Naive B cell (primary cell): ENCODE measurements around the gene TARS2. TPM values are rescaled to one million over a fixed set of nuclear protein-coding genes. Genes with fewer than 3 reads are reported as not detected.

Experiments
- ATAC-seq, 2 donors: fragments of 150-1000 bp; cut with Tn5 transposase; 2 replicates each; pipeline ENCODE4 v1.10.0; 2021; ENCODE audit warnings: low read depth in 2 of 2, mild to moderate bottlenecking in 2 of 2, moderate library complexity in 2 of 2
- DNase-seq: peaks from one replicate; pipeline ENCODE4 v3.0.0; 2022
- H3K27ac Mint-ChIP-seq, 6 donors: one replicate each; pipeline ENCODE4 v1.8.0; 2020 to 2022; ENCODE audit warnings: mild to moderate bottlenecking in 6 of 6, mixed read lengths in 6 of 6, moderate library complexity in 5 of 6, inconsistent platforms in 2 of 6
- H3K27me3 Mint-ChIP-seq, 3 donors: one replicate each; pipeline ENCODE4 v1.8.0; 2021 to 2022; ENCODE audit warnings: mixed read lengths in 3 of 3, mild to moderate bottlenecking in 1 of 3
- H3K36me3 Mint-ChIP-seq, 2 donors: one replicate each; pipeline ENCODE4 v1.8.0; 2020 to 2022; ENCODE audit warnings: mixed read lengths in 2 of 2, inconsistent platforms in 1 of 2, mild to moderate bottlenecking in 1 of 2
- H3K4me1 Mint-ChIP-seq, 3 donors: one replicate each; pipeline ENCODE4 v1.8.0; 2020 to 2022; ENCODE audit warnings: mixed read lengths in 3 of 3, inconsistent platforms in 1 of 3, mild to moderate bottlenecking in 1 of 3, moderate library complexity in 1 of 3
- H3K4me3 Mint-ChIP-seq, 8 donors: one replicate each; pipeline ENCODE4 v1.8.0; 2020 to 2022; ENCODE audit warnings: mild to moderate bottlenecking in 8 of 8, mixed read lengths in 8 of 8, moderate library complexity in 8 of 8, inconsistent platforms in 2 of 8
- H3K9me3 Mint-ChIP-seq, 7 donors: one replicate each; pipeline ENCODE4 v1.8.0; 2020 to 2022; ENCODE audit warnings: mixed read lengths in 7 of 7, mild to moderate bottlenecking in 5 of 7, inconsistent platforms in 2 of 7, moderate library complexity in 1 of 7
- polyA plus RNA-seq, 6 donors: library from polyadenylated mRNA; unstranded; fragments of 300-500 nt; fragmentation: Illumina TruSeq; gene quantifications; one replicate each; pipeline ENCODE4 v1.2.3, GENCODE V29; 2021; ENCODE audit warnings: low read depth in 6 of 6

TARS2 gene
- polyA plus RNA-seq, 6 donors from 2014 or later: 31.7 to 49.6 (median 37.4) TPM

GRCh38 chr1:150534002-150534401 is 46.8 kb downstream of the TARS2 start:
- DNase-seq: no peak
- H3K4me3 Mint-ChIP-seq: no peak overlapping the region
- H3K27me3 Mint-ChIP-seq: no peaks in the 10 kb centered on the region
- peaks cover 4 to 7% (median 4%) of the 10 kb centered on the region in 3 donors for H3K4me1 Mint-ChIP-seq
- ATAC-seq: no peak
- H3K36me3 Mint-ChIP-seq: no peaks in the 10 kb centered on the region
- H3K27ac Mint-ChIP-seq: no peak overlapping the region
- H3K9me3 Mint-ChIP-seq: no peaks in the 10 kb centered on the region

GRCh38 chr1:150535511-150536287 is 48.5 kb downstream of the TARS2 start:
- ATAC-seq: no peak

GRCh38 chr1:150536836-150537731 is 49.9 kb downstream of the TARS2 start:
- H3K27ac Mint-ChIP-seq: no peak overlapping the region
- no peak overlapping the region for H3K4me3 Mint-ChIP-seq
- peaks cover 4 to 7% (median 4%) of the 10 kb centered on the region in 3 donors for H3K4me1 Mint-ChIP-seq
- H3K9me3 Mint-ChIP-seq: no peaks in the 10 kb centered on the region
- ATAC-seq: no peak
- H3K27me3 Mint-ChIP-seq: peaks cover 0 to 8% (median 0%) of the 10 kb centered on the region in 3 donors
- H3K36me3 Mint-ChIP-seq: no peaks in the 10 kb centered on the region
- no peak for DNase-seq

More at GRCh38 chr1:150535511-150536287, 48.5 kb downstream of the TARS2 start:
- H3K36me3 Mint-ChIP-seq: no peaks in the 10 kb centered on the region
- H3K4me1 Mint-ChIP-seq: peaks cover 4 to 7% (median 4%) of the 10 kb centered on the region in 3 donors
- peaks cover 0 to 8% (median 0%) of the 10 kb centered on the region in 3 donors for H3K27me3 Mint-ChIP-seq
- H3K9me3 Mint-ChIP-seq: no peaks in the 10 kb centered on the region
- no peak overlapping the region for H3K27ac Mint-ChIP-seq
- no peak for DNase-seq
- no peak overlapping the region for H3K4me3 Mint-ChIP-seq

DNA sequence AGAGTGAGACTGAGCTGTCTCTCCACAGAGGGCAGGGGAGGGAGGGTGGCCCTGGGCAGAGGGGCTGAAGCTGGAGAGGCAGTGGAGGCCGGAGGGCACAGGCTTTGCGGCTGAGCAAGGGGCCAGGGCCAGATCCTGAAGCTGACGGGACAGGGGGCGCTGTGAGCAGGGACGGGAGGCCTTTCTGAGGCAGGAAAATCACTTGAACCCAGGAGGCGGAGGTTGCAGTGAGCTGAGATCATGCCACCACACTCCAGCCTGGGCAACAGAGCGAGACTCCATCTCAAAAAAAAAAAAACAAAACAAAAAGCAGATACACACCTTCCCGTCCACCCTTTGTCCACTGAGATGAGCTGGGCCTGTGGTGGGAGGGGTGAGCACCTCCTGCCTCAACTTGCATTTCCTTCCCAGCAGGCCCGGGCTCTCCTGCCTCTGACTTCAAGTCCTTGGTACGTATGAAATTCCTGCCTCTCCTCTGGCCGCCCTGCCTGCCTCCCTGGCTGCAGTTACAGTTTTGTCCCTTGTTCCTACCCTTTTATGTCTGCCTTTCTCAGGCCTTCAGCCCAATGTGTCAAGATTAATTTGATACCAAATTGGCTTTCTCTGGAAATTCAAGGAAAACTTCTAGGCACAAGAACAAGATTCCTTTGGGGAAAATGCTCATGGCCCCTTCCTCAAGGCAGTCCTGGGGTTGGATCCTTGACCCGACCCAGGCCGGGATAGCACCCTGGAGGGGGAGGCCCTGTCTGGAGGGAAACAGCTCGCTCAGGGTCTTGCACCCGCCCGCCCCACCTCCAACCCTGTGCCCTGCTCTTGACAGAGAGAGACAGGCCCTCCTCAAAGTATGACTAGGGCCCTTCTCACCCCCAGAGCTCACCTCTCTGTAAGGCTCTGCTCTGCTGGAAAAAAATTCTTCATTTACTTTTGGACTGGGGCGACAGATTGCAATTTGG is 50.8 kb downstream of the TARS2 start:
- DNase-seq (no peak), ATAC-seq (no peak)
- peaks cover 0 to 8% (median 0%) of the 10 kb centered on the region in 3 donors for H3K27me3 Mint-ChIP-seq
- peak overlapping the region in 1 of 6 donors; percentile 44 for H3K27ac Mint-ChIP-seq
- no peak overlapping the region for H3K4me3 Mint-ChIP-seq
- no peaks in the 10 kb centered on the region for H3K36me3 Mint-ChIP-seq
- no peaks in the 10 kb centered on the region for H3K4me1 Mint-ChIP-seq
- H3K9me3 Mint-ChIP-seq: no peaks in the 10 kb centered on the region

DNA sequence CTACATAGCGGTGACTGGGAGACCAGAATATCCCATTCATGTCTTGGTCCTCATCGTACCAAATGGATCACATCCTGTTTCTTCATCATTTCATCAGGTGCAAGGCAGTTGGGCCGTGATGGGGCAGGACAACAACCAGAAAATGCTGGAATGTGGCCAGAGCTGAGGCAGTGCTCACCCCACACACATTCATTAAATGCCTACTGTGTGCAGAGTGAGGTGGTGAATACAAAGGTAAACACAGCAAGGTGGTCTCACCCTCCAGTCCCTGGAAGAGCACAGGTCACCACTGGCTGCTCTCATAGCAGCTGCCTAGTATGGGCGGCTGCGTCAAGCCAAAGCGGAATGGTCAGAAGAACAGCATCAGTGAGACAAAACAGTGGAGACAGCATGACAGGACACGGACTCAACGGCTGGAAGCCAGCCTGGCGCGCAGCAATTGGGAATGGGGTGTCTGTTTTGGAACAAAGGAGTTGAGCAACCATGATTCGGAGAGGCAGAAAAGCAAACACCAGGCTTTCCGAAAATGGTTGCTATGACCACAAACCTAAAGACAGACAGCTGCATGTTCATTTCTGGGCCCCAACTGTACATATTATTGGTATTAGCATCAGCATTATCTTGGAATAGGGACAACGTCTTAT is 56.4 kb downstream of the TARS2 start:
- Mint-ChIP-seq H3K27me3 (peaks cover 8 to 17% (median 8%) of the 10 kb centered on the region in 3 donors), H3K4me3 (no peak overlapping the region), H3K9me3 (no peaks in the 10 kb centered on the region), H3K36me3 (no peaks in the 10 kb centered on the region), H3K4me1 (peaks cover 0 to 5% (median 4%) of the 10 kb centered on the region in 3 donors), H3K27ac (no peak overlapping the region)
- ATAC-seq: no peak
- no peak for DNase-seq

- peaks cover 7 to 17% (median 9%) of the 10 kb centered on the region in 3 donors for H3K27me3 Mint-ChIP-seq
- H3K9me3 Mint-ChIP-seq: no peaks in the 10 kb centered on the region
- DNase-seq: no peak
- H3K27ac Mint-ChIP-seq: no peak overlapping the region
- no peak for ATAC-seq
- peaks cover 0 to 5% (median 4%) of the 10 kb centered on the region in 3 donors for H3K4me1 Mint-ChIP-seq
- H3K36me3 Mint-ChIP-seq: no peaks in the 10 kb centered on the region
- no peak overlapping the region for H3K4me3 Mint-ChIP-seq
These were observed 57.0 kb downstream of the TARS2 start for GRCh38 chr1:150544204-150544603.

DNA sequence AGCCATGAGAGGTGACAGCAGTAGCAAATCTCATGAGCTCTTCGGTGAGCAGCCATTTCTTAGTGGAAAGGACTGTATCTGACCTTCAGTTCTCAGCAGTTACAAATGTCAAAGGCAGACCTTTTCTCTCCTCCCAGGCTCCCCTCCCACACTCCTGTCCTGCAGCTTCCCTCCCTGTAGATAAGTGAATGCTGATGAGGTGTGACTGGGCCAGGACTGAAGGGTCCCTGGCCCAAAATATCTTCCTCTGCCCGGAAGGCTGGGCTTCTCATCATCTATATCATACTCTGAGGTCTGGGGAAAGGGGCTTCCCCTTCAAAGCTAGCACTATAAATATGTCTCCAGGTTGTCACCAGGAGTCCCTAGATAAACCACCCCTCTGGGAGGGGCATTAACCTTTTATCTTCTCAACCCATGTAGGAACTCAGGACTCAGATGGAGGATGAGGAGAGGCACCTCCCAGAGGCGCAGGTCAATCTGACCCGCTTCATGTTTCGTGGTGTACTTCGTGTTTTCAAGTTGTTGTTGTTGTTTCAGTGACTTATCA is 58.3 kb downstream of the TARS2 start:
- DNase-seq (no peak), ATAC-seq (no peak)
- Mint-ChIP-seq H3K27me3 (peaks cover 7 to 26% (median 9%) of the 10 kb centered on the region in 3 donors), H3K27ac (no peak overlapping the region), H3K4me3 (no peak overlapping the region), H3K9me3 (no peaks in the 10 kb centered on the region), H3K36me3 (no peaks in the 10 kb centered on the region), H3K4me1 (peaks cover 5 to 12% (median 11%) of the 10 kb centered on the region in 3 donors)

DNA sequence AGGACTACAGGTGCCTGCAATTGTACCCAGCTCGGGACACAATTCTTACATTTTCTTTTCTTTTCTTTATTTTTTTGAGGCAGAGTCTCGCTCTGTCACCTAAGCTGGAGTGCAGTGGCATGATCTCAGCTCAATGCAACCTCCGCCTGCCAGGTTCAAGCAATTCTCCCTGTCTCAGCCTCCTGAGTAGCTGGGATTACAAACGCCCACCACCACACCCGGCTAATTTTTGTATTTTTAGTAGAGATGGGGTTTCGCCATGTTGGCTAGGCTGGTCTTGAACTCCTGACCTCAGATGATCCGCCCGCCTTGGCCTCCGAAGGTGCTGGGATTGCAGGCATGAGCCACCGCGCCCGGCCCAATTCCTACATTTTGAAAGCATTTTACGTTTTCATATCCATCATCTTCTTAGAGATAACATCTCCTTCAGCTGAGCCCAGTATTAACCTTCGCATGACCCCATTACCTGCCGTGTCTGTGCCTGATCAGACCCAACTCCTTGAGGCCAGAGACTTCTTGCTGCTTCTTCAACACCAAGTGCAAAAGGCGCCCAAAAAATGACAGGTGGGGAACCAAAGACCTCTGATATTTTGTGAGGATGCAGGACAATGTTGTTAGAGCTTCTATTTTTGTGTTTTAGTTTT is 59.2 kb downstream of the TARS2 start:
- H3K9me3 Mint-ChIP-seq: no peaks in the 10 kb centered on the region
- peaks cover 7 to 34% (median 12%) of the 10 kb centered on the region in 3 donors for H3K27me3 Mint-ChIP-seq
- ATAC-seq: no peak
- no peak overlapping the region for H3K27ac Mint-ChIP-seq
- DNase-seq: no peak
- H3K4me1 Mint-ChIP-seq: peaks cover 8 to 17% (median 16%) of the 10 kb centered on the region in 3 donors
- no peak overlapping the region for H3K4me3 Mint-ChIP-seq
- no peaks in the 10 kb centered on the region for H3K36me3 Mint-ChIP-seq

- ATAC-seq (no peak), DNase-seq (no peak)
- Mint-ChIP-seq H3K36me3 (no peaks in the 10 kb centered on the region), H3K4me3 (peak overlapping the region; percentile 76 to 88 (median 86)), H3K4me1 (peaks cover 23 to 31% (median 29%) of the 10 kb centered on the region in 3 donors), H3K27ac (no peak overlapping the region), H3K27me3 (peaks cover 7 to 34% (median 12%) of the 10 kb centered on the region in 3 donors), H3K9me3 (no peaks in the 10 kb centered on the region)
These were observed 61.1 kb downstream of the TARS2 start for GRCh38 chr1:150548324-150548631.

GRCh38 chr1:150548632-150549495 is 61.6 kb downstream of the TARS2 start, which contains the start of gene ADAMTSL4:
ADAMTSL4 (plus strand) TSS chr1:150549408; CDS start chr1:150552289, 2,881 bp downstream.
- Mint-ChIP-seq H3K4me3 (peak within 1 kb of the TSS; percentile 79 to 92 (median 87)), H3K36me3 (no peaks in the 10 kb centered on the region), H3K9me3 (no peaks in the 10 kb centered on the region), H3K27me3 (peaks cover 7 to 34% (median 12%) of the 10 kb centered on the region in 3 donors), H3K4me1 (peaks cover 23 to 31% (median 29%) of the 10 kb centered on the region in 3 donors), H3K27ac (peak within 1 kb of the TSS in 3 of 6 donors; percentile 47 to 59 (median 47))
- ATAC-seq (peak; percentile 78 to 80), DNase-seq (peak; percentile 28)
